K562 (cell line): Measurements from ENCODE around the gene EPYC. TPM values are rescaled to one million over a fixed set of nuclear protein-coding genes. Genes with fewer than 3 reads are reported as not detected.

Experiments
- ATAC-seq: fragments of 200-7000 bp; cut with Tn5 transposase; 3 replicates; pipeline ENCODE4 v1.9.1; 2020; ENCODE audit warnings: moderate library complexity
- BruUV-seq: library from RNA; stranded (reverse); fragments of 400-500 nt; replicated peaks from 2 replicates; lab custom pipeline; 2021; lab: Mats Ljungman, UMichigan
- CTCF ChIA-PET: fragments of 300-600 bp; formaldehyde crosslinking; extraction: SDS; loops from one replicate; lab custom pipeline; 2021; ENCODE audit warnings: low intra/inter-chr PET ratio; lab: Yijun Ruan, JAX
- POLR2A ChIA-PET: fragments of 300-600, 350-650 bp; sonication (Branson Sonifier 250); formaldehyde crosslinking; extraction: SDS; loops from one replicate; lab custom pipeline; 2021; ENCODE audit warnings: antibody characterized with exemption, inconsistent platforms; lab: Yijun Ruan, JAX
- DNase-seq, 4 experiments: peaks; one replicate each; pipeline versions ENCODE4 v3.0.0 to v3.0.0-alpha.2; 2011 to 2018; ENCODE audit warnings: low spot score in 3 of 4, mixed read lengths in 3 of 4; ENCODE audit errors: extremely low read depth in 1 of 4
- FAIRE-seq: peaks from 2 replicates; lab custom pipeline; 2011; peaks lifted over from hg19 to GRCh38; lab: Jason Lieb, UNC
- H2AFZ ChIP-seq: 2 replicates; pipeline ENCODE4 v1.6.0; 2011; ENCODE audit warnings: low read depth, low read length, control low read depth, inconsistent platforms
- H3K27ac ChIP-seq: fragments of 200-600 bp; 3 replicates; pipeline ENCODE4 v1.8.0; 2011; ENCODE audit warnings: low read depth, mild to moderate bottlenecking, control low read depth, inconsistent platforms, low read length, moderate library complexity, mixed read lengths; ENCODE audit errors: extremely low read depth
- H3K27me3 ChIP-seq, 2 experiments: fragments of 300-600 bp in 1 of 2; 2 replicates in 1 of 2; 3 replicates in 1 of 2; pipeline versions ENCODE4 v1.6.0 to v1.8.0; 2011; ENCODE audit warnings: inconsistent platforms in 2 of 2, low read length in 2 of 2, mild to moderate bottlenecking in 1 of 2, mixed read lengths in 1 of 2, moderate library complexity in 1 of 2; ENCODE audit not compliant: control insufficient read depth in 2 of 2, insufficient read depth in 2 of 2
- H3K36me3 ChIP-seq: fragments of 300-600 bp; 3 replicates; pipeline ENCODE4 v1.8.0; 2011; ENCODE audit warnings: mild to moderate bottlenecking, low read length, inconsistent platforms; ENCODE audit not compliant: control insufficient read depth, insufficient read depth
- H3K4me1 ChIP-seq, 2 experiments: fragments of 200-600 bp in 1 of 2; replicated peaks in 1 of 2; 2 replicates in 1 of 2; 3 replicates in 1 of 2; pipeline versions ENCODE4 v1.5.1 to v1.8.0; 2011; ENCODE audit warnings: inconsistent platforms in 2 of 2, low read length in 2 of 2, mild to moderate bottlenecking in 1 of 2, mixed read lengths in 1 of 2, moderate library complexity in 1 of 2; ENCODE audit not compliant: control insufficient read depth in 2 of 2, insufficient read depth in 2 of 2
- H3K4me2 ChIP-seq: 2 replicates; pipeline ENCODE4 v1.6.1; 2011; ENCODE audit warnings: low read length, control low read depth, inconsistent platforms, mixed read lengths; ENCODE audit not compliant: insufficient read depth
- H3K4me3 ChIP-seq: fragments of 200-600 bp; sonication (generic), shearing (Covaris generic); 2 replicates; pipeline ENCODE4 v1.5.1; 2016; ENCODE audit warnings: control low read depth, inconsistent platforms
- H3K79me2 ChIP-seq: fragments of 200-600 bp; 3 replicates; pipeline ENCODE4 v1.8.0; 2011; ENCODE audit warnings: low read length, inconsistent platforms; ENCODE audit not compliant: control insufficient read depth, insufficient read depth
- H3K9ac ChIP-seq, 2 experiments: 2 replicates each; pipeline versions ENCODE4 v1.6.0 to v1.6.1; 2011; ENCODE audit warnings: low read depth in 2 of 2, low read length in 2 of 2, control low read depth in 1 of 2, inconsistent platforms in 1 of 2, mild to moderate bottlenecking in 1 of 2, mixed read lengths in 1 of 2; ENCODE audit not compliant: insufficient read depth in 1 of 2
- H3K9me1 ChIP-seq: one replicate; pipeline ENCODE4 v1.6.0; 2011; ENCODE audit warnings: inconsistent platforms, mild to moderate bottlenecking, low read length, moderate library complexity; ENCODE audit not compliant: control insufficient read depth, insufficient read depth
- H3K9me3 ChIP-seq: replicated peaks from 2 replicates; pipeline ENCODE4 v1.5.1; 2011; ENCODE audit warnings: low read depth, low read length, inconsistent platforms; ENCODE audit not compliant: control insufficient read depth, insufficient read depth
- H4K20me1 ChIP-seq: replicated peaks from 2 replicates; pipeline ENCODE4 v1.6.1; 2011; ENCODE audit warnings: low read length, inconsistent platforms, mixed read lengths; ENCODE audit not compliant: control insufficient read depth, insufficient read depth
- FOXK2 ChIP-seq, 2 experiments: fragments of 450-650 bp; IDR thresholded peaks in 1 of 2; conservative IDR thresholded peaks in 1 of 2; 2 replicates each; pipeline ENCODE4 v1.6.1; 2016; ENCODE audit warnings: low read depth in 2 of 2, mild to moderate bottlenecking in 1 of 2
- KLF16 ChIP-seq: IDR thresholded peaks from 2 replicates; pipeline ENCODE4 v1.6.1; 2016; ENCODE audit warnings: antibody characterized with exemption
- MTA2 ChIP-seq: fragments of 450-650 bp; IDR thresholded peaks from 2 replicates; pipeline ENCODE4 v1.6.1; 2016; ENCODE audit warnings: low read depth
- PTTG1 ChIP-seq: fragments of 450-650 bp; IDR thresholded peaks from 2 replicates; pipeline ENCODE4 v1.6.1; 2016; ENCODE audit warnings: low read depth, mild to moderate bottlenecking, missing genetic modification characterization, missing compliant biosample characterization
- SMAD3 ChIP-seq: fragments of 450-650 bp; formaldehyde crosslinking; conservative IDR thresholded peaks from 2 replicates; pipeline ENCODE4 v1.4.0; 2020; ENCODE audit warnings: mild to moderate bottlenecking
- TAF9B ChIP-seq: fragments of 450-650 bp; IDR thresholded peaks from 2 replicates; pipeline ENCODE4 v1.6.1; 2018; ENCODE audit warnings: mild to moderate bottlenecking; ENCODE audit not compliant: partially characterized antibody
- ZC3H8 ChIP-seq: fragments of 450-650 bp; IDR thresholded peaks from 2 replicates; pipeline ENCODE4 v1.6.1; 2017
- ZNF165 ChIP-seq: fragments of 250-450 bp; sonication (Bioruptor Pico); IDR thresholded peaks from 2 replicates; pipeline ENCODE4 v1.4.0; 2020; ENCODE audit warnings: borderline replicate concordance
- ZNF23 ChIP-seq: fragments of 250-450 bp; sonication (Bioruptor Pico); IDR thresholded peaks from 2 replicates; pipeline ENCODE4 v1.4.0; 2020; ENCODE audit warnings: mild to moderate bottlenecking
- in situ Hi-C: fragments of 300-500 bp; cut with MboI; formaldehyde crosslinking; loops from 4 replicates; pipeline ENCODE4 v1.15.0; 2018; ENCODE audit warnings: inconsistent platforms, mixed read lengths
- intact Hi-C: fragments of 100-400 bp; cut with micrococcal nuclease; formaldehyde crosslinking; loops from 2 replicates; pipeline ENCODE4 v1.14.2; 2022
- polyA plus RNA-seq, 8 experiments: library from polyadenylated mRNA; depleted of rRNA in 4 of 8; stranded (reverse) in 5 of 8; unstranded in 3 of 8; fragments of >200 nt; fragmentation: Nextera tagmentation in 2 of 8; fragmentation: Illumina TruSeq in 1 of 8; extraction: Ambion mirVana in 2 of 8; extraction: Trizol in 1 of 8; gene quantifications; 2 replicates each; pipeline versions ENCODE4 v1.2.1 to v1.2.3, GENCODE V29; 2011 to 2014; ENCODE audit warnings: inconsistent platforms in 1 of 8, missing spikeins in 1 of 8
- total RNA-seq, 7 experiments: library from RNA; depleted of rRNA in 6 of 7; stranded (reverse); fragments of >200 nt in 6 of 7; fragmentation: Illumina TruSeq in 2 of 7; extraction: Trizol in 2 of 7; gene quantifications; 2 replicates each; pipeline versions ENCODE4 v1.2.1 to v1.2.3, GENCODE V29; 2011 to 2021; ENCODE audit warnings: low replicate concordance in 1 of 7
- TF ChIP-seq, protein P1 (sequence below): fragments of 250-450 bp; sonication (Bioruptor Pico); IDR thresholded peaks from 2 replicates; pipeline ENCODE4 v1.8.0; 2022; ENCODE audit warnings: moderate library complexity, mild to moderate bottlenecking, inconsistent platforms
- TF ChIP-seq, protein P2 (sequence below): fragments of 450-650 bp; IDR thresholded peaks from 2 replicates; pipeline ENCODE4 v1.6.1; 2017; ENCODE audit warnings: antibody characterized with exemption, mild to moderate bottlenecking
- TF ChIP-seq, protein P3 (sequence below), 2 experiments: fragments of 450-650 bp in 1 of 2; sonication (generic) in 1 of 2; formaldehyde crosslinking in 1 of 2; IDR thresholded peaks in 1 of 2; conservative IDR thresholded peaks in 1 of 2; 2 replicates each; pipeline versions ENCODE4 v1.6.1 to v1.8.1; 2016 to 2023; ENCODE audit warnings: mild to moderate bottlenecking in 2 of 2, moderate library complexity in 2 of 2, inconsistent platforms in 1 of 2, missing genetic modification reagents in 1 of 2
- TF ChIP-seq, protein P4 (sequence below): fragments of 250-450 bp; sonication (Bioruptor Pico); IDR thresholded peaks from 2 replicates; pipeline ENCODE4 v1.4.0; 2020

The EPYC gene
- total and polyA plus RNA-seq, 9 of the 15 experiments (the other 6 are each of a cell fraction or from before 2014, with no cell fraction given) = not detected

DNA sequence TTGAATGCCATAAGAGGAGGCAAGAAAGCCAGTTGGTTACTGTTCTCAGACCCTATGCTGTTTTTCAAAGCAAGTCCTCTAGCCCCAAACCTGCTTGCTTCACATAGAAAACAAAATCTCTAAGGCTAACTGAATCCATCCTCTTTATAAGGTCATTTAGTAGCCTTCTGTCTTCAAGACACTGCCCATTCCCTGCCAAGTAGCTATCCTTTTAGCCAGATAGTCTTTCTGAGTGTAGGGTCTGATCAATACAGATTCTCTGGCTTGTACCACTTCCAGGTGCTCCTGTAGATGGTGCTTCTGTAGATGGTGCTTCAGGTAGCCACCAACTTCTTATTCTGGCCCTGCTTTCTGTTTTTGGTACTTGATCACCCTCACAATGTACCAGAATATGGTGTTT is 33.9 kb downstream of the EPYC start:
- TF ChIP-seq KLF16 = no peak
- TF ChIP-seq, protein P1, sequence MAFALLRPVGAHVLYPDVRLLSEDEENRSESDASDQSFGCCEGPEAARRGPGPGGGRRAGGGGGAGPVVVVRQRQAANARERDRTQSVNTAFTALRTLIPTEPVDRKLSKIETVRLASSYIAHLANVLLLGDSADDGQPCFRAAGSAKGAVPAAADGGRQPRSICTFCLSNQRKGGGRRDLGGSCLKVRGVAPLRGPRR = no peak
- TF ChIP-seq ZNF165 (CRISPR knock-in tag) = no peak
- TF ChIP-seq, protein P2, sequence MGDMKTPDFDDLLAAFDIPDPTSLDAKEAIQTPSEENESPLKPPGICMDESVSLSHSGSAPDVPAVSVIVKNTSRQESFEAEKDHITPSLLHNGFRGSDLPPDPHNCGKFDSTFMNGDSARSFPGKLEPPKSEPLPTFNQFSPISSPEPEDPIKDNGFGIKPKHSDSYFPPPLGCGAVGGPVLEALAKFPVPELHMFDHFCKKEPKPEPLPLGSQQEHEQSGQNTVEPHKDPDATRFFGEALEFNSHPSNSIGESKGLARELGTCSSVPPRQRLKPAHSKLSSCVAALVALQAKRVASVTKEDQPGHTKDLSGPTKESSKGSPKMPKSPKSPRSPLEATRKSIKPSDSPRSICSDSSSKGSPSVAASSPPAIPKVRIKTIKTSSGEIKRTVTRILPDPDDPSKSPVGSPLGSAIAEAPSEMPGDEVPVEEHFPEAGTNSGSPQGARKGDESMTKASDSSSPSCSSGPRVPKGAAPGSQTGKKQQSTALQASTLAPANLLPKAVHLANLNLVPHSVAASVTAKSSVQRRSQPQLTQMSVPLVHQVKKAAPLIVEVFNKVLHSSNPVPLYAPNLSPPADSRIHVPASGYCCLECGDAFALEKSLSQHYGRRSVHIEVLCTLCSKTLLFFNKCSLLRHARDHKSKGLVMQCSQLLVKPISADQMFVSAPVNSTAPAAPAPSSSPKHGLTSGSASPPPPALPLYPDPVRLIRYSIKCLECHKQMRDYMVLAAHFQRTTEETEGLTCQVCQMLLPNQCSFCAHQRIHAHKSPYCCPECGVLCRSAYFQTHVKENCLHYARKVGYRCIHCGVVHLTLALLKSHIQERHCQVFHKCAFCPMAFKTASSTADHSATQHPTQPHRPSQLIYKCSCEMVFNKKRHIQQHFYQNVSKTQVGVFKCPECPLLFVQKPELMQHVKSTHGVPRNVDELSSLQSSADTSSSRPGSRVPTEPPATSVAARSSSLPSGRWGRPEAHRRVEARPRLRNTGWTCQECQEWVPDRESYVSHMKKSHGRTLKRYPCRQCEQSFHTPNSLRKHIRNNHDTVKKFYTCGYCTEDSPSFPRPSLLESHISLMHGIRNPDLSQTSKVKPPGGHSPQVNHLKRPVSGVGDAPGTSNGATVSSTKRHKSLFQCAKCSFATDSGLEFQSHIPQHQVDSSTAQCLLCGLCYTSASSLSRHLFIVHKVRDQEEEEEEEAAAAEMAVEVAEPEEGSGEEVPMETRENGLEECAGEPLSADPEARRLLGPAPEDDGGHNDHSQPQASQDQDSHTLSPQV = no peak
- no peak for TF ChIP-seq TAF9B
- TF ChIP-seq, protein P3, sequence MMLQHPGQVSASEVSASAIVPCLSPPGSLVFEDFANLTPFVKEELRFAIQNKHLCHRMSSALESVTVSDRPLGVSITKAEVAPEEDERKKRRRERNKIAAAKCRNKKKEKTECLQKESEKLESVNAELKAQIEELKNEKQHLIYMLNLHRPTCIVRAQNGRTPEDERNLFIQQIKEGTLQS (IDR thresholded peaks at IDR 0.05) = no peak
- TF ChIP-seq, protein P3 (CRISPR knock-in tag; conservative IDR thresholded peaks at IDR 0.05) = no peak
- no peak for TF ChIP-seq ZNF23 (CRISPR knock-in tag)
- no peak for TF ChIP-seq ZC3H8
- TF ChIP-seq, protein P4, sequence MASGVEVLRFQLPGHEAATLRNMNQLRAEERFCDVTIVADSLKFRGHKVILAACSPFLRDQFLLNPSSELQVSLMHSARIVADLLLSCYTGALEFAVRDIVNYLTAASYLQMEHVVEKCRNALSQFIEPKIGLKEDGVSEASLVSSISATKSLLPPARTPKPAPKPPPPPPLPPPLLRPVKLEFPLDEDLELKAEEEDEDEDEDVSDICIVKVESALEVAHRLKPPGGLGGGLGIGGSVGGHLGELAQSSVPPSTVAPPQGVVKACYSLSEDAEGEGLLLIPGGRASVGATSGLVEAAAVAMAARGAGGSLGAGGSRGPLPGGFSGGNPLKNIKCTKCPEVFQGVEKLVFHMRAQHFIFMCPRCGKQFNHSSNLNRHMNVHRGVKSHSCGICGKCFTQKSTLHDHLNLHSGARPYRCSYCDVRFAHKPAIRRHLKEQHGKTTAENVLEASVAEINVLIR (CRISPR knock-in tag) = no peak
- TF ChIP-seq FOXK2 (conservative IDR thresholded peaks at IDR 0.05 in 1 of 2, IDR thresholded peaks at IDR 0.05 in 1 of 2; ENCODE audit: low read depth in 2 of 2) = no peak
- no peak for TF ChIP-seq PTTG1 (tag)
- TF ChIP-seq SMAD3 (CRISPR knock-in tag) = no peak
- TF ChIP-seq MTA2 = no peak
- Histone ChIP-seq H3K4me3 (no peak overlapping the region), H3K27me3 (no peaks in the 10 kb centered on the region), H2AFZ (no peak overlapping the region), H3K9ac (no peak overlapping the region), H3K4me2 (no peak overlapping the region), H3K9me1 (no peaks in the 10 kb centered on the region), H3K79me2 (no peaks in the 10 kb centered on the region), H3K27ac (no peak overlapping the region), H3K4me1 (no peaks in the 10 kb centered on the region), H3K9me3 (no peaks in the 10 kb centered on the region), H3K36me3 (no peaks in the 10 kb centered on the region), H4K20me1 (no peaks in the 10 kb centered on the region)
- ATAC-seq (no peak), DNase-seq (no peak), FAIRE-seq (no peak)
- no TSS peak for BruUV-seq
- ChIA-PET CTCF (no interaction called here), POLR2A (no interaction called here)
- intact Hi-C loops (no loop called here), in situ Hi-C loops (loop anchor here (25.0 kb wide), 2 partner anchors 1666 to 1959 kb away; no protein-coding TSS in a partner anchor)
